ENCODE data around the gene SLCO2A1. TPM values are rescaled to one million over a fixed set of nuclear protein-coding genes. Genes with fewer than 3 reads are reported as not detected.
A peak's percentile ranks its signal among the peaks of the same experiment; 100 is the strongest.
"Not testable (repeated sequence)": the region's sequence is repeated elsewhere in the genome, so short reads cannot be mapped to it uniquely, and the experiment has no call there.

The SLCO2A1 gene
- polyA plus RNA-seq (ENCODE audit: insufficient read length), result 19.5 TPM
- long read RNA-seq, donor 1, full-length matches to known transcripts, result 2 of 7 reads
- long read RNA-seq, donor 1, partial matches to known transcripts, result 5 of 7 reads
- long read RNA-seq, donor 1, other reads (novel, unspliced or antisense), result 0 of 7 reads
- long read RNA-seq, donor 2, full-length matches to known transcripts, result 2 of 2 reads
- long read RNA-seq, donor 2, partial matches to known transcripts, result 0 of 2 reads
- long read RNA-seq, donor 2, other reads (novel, unspliced or antisense), result 0 of 2 reads
- long read RNA-seq, donor 3, full-length matches to known transcripts, result 4 of 4 reads
- long read RNA-seq, donor 3, partial matches to known transcripts, result 0 of 4 reads
- long read RNA-seq, donor 3, other reads (novel, unspliced or antisense), result 0 of 4 reads
- long read RNA-seq, donor 4, partial matches to known transcripts, result 0 of 1 reads
- long read RNA-seq, donor 4, other reads (novel, unspliced or antisense), result 0 of 1 reads
- long read RNA-seq, donor 5, partial matches to known transcripts, result 0 of 2 reads
- long read RNA-seq, donor 5, other reads (novel, unspliced or antisense), result 0 of 2 reads
- long read RNA-seq, donor 6, result 0 reads
- long read RNA-seq, donor 7, full-length matches to known transcripts, result 3 of 13 reads
- long read RNA-seq, donor 7, partial matches to known transcripts, result 10 of 13 reads
- long read RNA-seq, donor 7, other reads (novel, unspliced or antisense), result 0 of 13 reads
- long read RNA-seq, donor 8, result 0 reads

- DNase-seq, result peak; percentile 73
Observed at GRCh38 chr3:134029734-134030378, at the start of gene SLCO2A1. TSS of gene SLCO2A1 (minus strand) at chr3:134029925. CDS start at chr3:134029802, 123 bp downstream.

GRCh38 chr3:134079111-134079547 is 49.4 kb upstream of the SLCO2A1 start:
- DNase-seq, result no peak

- no peak for DNase-seq
Observed at GRCh38 chr3:134078169-134078831, 48.6 kb upstream of the SLCO2A1 start.

GRCh38 chr3:134077649-134078161 is 48.0 kb upstream of the SLCO2A1 start:
- DNase-seq, result no peak

- no peak for DNase-seq
Observed at GRCh38 chr3:134076851-134077250, 47.1 kb upstream of the SLCO2A1 start.

GRCh38 chr3:134075846-134076245 is 46.1 kb upstream of the SLCO2A1 start:
- DNase-seq, result no peak

- no peak for DNase-seq
Observed at GRCh38 chr3:134075568-134075825, 45.8 kb upstream of the SLCO2A1 start.

- DNase-seq, result no peak
Observed at GRCh38 chr3:134074790-134075567, 45.3 kb upstream of the SLCO2A1 start.

GRCh38 chr3:134074001-134074789 is 44.5 kb upstream of the SLCO2A1 start:
- DNase-seq, result no peak

- DNase-seq, result no peak
Observed at GRCh38 chr3:134073583-134073945, 43.8 kb upstream of the SLCO2A1 start.

GRCh38 chr3:134072881-134073582 is 43.3 kb upstream of the SLCO2A1 start:
- no peak for DNase-seq

- not testable (repeated sequence) for DNase-seq
Observed at GRCh38 chr3:134070281-134070680, 40.6 kb upstream of the SLCO2A1 start.

GRCh38 chr3:134068429-134068828 is 38.7 kb upstream of the SLCO2A1 start:
- no peak for DNase-seq

GRCh38 chr3:134067531-134068161 is 37.9 kb upstream of the SLCO2A1 start:
- no peak for DNase-seq

GRCh38 chr3:134066651-134067530 is 37.2 kb upstream of the SLCO2A1 start:
- no peak for DNase-seq

- no peak for DNase-seq
Observed at GRCh38 chr3:134066158-134066541, 36.4 kb upstream of the SLCO2A1 start.

- no peak for DNase-seq
Observed at GRCh38 chr3:134065252-134066157, 35.8 kb upstream of the SLCO2A1 start.

All from left kidney (tissue), 8 donors.